ENCODE results near the gene ARL4D.

- TF ChIP-seq CTCF (IDR thresholded peaks at IDR 0.05) = no peak
- TF ChIP-seq SIN3A (IDR thresholded peaks at IDR 0.05; ENCODE audit: borderline replicate concordance, insufficient read depth, low read depth, low read length) = no peak
- no peak for TF ChIP-seq REST (IDR thresholded peaks at IDR 0.05; ENCODE audit: insufficient read depth in 1 of 2, low read depth in 2 of 2, low read length in 1 of 2)
- no peak for TF ChIP-seq POLR2AphosphoS5 (IDR thresholded peaks at IDR 0.05; ENCODE audit: low read depth, low read length)
- TF ChIP-seq TCF7L2 (IDR thresholded peaks at IDR 0.05; ENCODE audit: low read depth, low read length) = no peak
Observed at GRCh38 chr17:43412166-43412565, 13.4 kb downstream of the ARL4D start.

Measured in Panc1 (cell line).